Liver (tissue), 9 donors: Measurements from ENCODE around the gene FAM169A. TPM values are rescaled to one million over a fixed set of nuclear protein-coding genes. Genes with fewer than 3 reads are reported as not detected.
"Not testable (repeated sequence)": the region's sequence is repeated elsewhere in the genome, so short reads cannot be mapped to it uniquely, and the experiment has no call there.

Experiments
- DNase-seq: peaks from one replicate; pipeline ENCODE4 v3.0.0-alpha.2; 2017; ENCODE audit warnings: low spot score
- H3K27ac ChIP-seq, 2 donors: one replicate each; pipeline ENCODE4 v1.7.0; 2013; ENCODE audit warnings: inconsistent platforms in 2 of 2, low read length in 2 of 2, control low read depth in 1 of 2, low read depth in 1 of 2, mild to moderate bottlenecking in 1 of 2
- H3K27me3 ChIP-seq, 4 donors: one replicate each; pipeline versions ENCODE4 v1.6.1 to v1.7.0; 2013; ENCODE audit warnings: low read length in 3 of 4, inconsistent platforms in 1 of 4, mild to moderate bottlenecking in 1 of 4, moderate library complexity in 1 of 4; ENCODE audit not compliant: control insufficient read depth in 4 of 4, insufficient read depth in 4 of 4
- H3K36me3 ChIP-seq, 4 donors: one replicate each; pipeline versions ENCODE4 v1.6.1 to v1.7.0; 2013; ENCODE audit warnings: low read length in 3 of 4, mild to moderate bottlenecking in 3 of 4, low read depth in 1 of 4, moderate library complexity in 1 of 4; ENCODE audit not compliant: control insufficient read depth in 4 of 4, insufficient read depth in 3 of 4
- H3K4me1 ChIP-seq, 4 donors: one replicate each; pipeline versions ENCODE4 v1.6.1 to v1.7.0; 2013; ENCODE audit warnings: low read length in 3 of 4, mild to moderate bottlenecking in 3 of 4, moderate library complexity in 1 of 4; ENCODE audit not compliant: control insufficient read depth in 4 of 4, insufficient read depth in 4 of 4
- H3K4me3 ChIP-seq, 3 donors: one replicate each; pipeline versions ENCODE4 v1.6.1 to v1.7.0; 2013; ENCODE audit warnings: low read length in 3 of 3, control low read depth in 1 of 3, low read depth in 1 of 3, mild to moderate bottlenecking in 1 of 3
- H3K9ac ChIP-seq, 2 donors: one replicate each; pipeline ENCODE4 v1.7.0; 2013; ENCODE audit warnings: low read length in 2 of 2, mild to moderate bottlenecking in 2 of 2, moderate library complexity in 2 of 2, control low read depth in 1 of 2, low read depth in 1 of 2
- H3K9me3 ChIP-seq, 4 donors: one replicate each; pipeline versions ENCODE4 v1.6.1 to v1.7.0; 2013; ENCODE audit warnings: low read length in 3 of 4; ENCODE audit not compliant: control insufficient read depth in 4 of 4
- EGR1 ChIP-seq, 2 donors: IDR thresholded peaks; 2 replicates each; pipeline ENCODE4 v1.6.1; 2016 to 2018; ENCODE audit warnings: antibody characterized with exemption in 2 of 2, low read depth in 2 of 2
- FOXA1 ChIP-seq: IDR thresholded peaks from 2 replicates; pipeline ENCODE4 v1.6.1; 2016; ENCODE audit warnings: antibody characterized with exemption
- FOXA2 ChIP-seq: IDR thresholded peaks from 2 replicates; pipeline ENCODE4 v1.6.1; 2016; ENCODE audit warnings: antibody characterized with exemption
- GABPA ChIP-seq, 2 donors: IDR thresholded peaks in 1 of 2; conservative IDR thresholded peaks in 1 of 2; 2 replicates each; pipeline ENCODE4 v1.6.1; 2016; ENCODE audit warnings: antibody characterized with exemption in 2 of 2, mild to moderate bottlenecking in 1 of 2, moderate library complexity in 1 of 2
- HNF4A ChIP-seq, 2 donors: conservative IDR thresholded peaks; 2 replicates each; pipeline ENCODE4 v1.6.1; 2016; ENCODE audit warnings: antibody characterized with exemption in 2 of 2, mild to moderate bottlenecking in 2 of 2
- HNF4G ChIP-seq: IDR thresholded peaks from 2 replicates; pipeline ENCODE4 v1.6.1; 2016; ENCODE audit warnings: antibody characterized with exemption
- JUND ChIP-seq, 2 donors: IDR thresholded peaks; 2 replicates each; pipeline ENCODE4 v1.6.1; 2016; ENCODE audit warnings: antibody characterized with exemption in 2 of 2
- MAX ChIP-seq: IDR thresholded peaks from 2 replicates; pipeline ENCODE4 v1.6.1; 2016; ENCODE audit warnings: antibody characterized with exemption
- NR2F2 ChIP-seq: IDR thresholded peaks from 2 replicates; pipeline ENCODE4 v1.6.1; 2016; ENCODE audit warnings: antibody characterized with exemption
- RAD21 ChIP-seq, 2 donors: IDR thresholded peaks; 2 replicates each; pipeline ENCODE4 v1.6.1; 2016; ENCODE audit warnings: antibody characterized with exemption in 2 of 2, mild to moderate bottlenecking in 2 of 2
- RXRA ChIP-seq, 2 donors: IDR thresholded peaks; 2 replicates each; pipeline ENCODE4 v1.6.1; 2017 to 2018; ENCODE audit warnings: antibody characterized with exemption in 2 of 2, mild to moderate bottlenecking in 1 of 2
- SP1 ChIP-seq: IDR thresholded peaks from 2 replicates; pipeline ENCODE4 v1.6.1; 2018; ENCODE audit warnings: antibody characterized with exemption, mild to moderate bottlenecking
- TAF1 ChIP-seq: conservative IDR thresholded peaks from 2 replicates; pipeline ENCODE4 v1.6.1; 2016; ENCODE audit warnings: antibody characterized with exemption, mild to moderate bottlenecking
- YY1 ChIP-seq: IDR thresholded peaks from 2 replicates; pipeline ENCODE4 v1.6.1; 2016; ENCODE audit warnings: antibody characterized with exemption, mild to moderate bottlenecking
- ZBTB33 ChIP-seq: IDR thresholded peaks from 2 replicates; pipeline ENCODE4 v1.6.1; 2016; ENCODE audit warnings: antibody characterized with exemption
- WGBS: extraction: QIAGEN DNeasy Blood & Tissue Kit; methylation state at CpG from one replicate; pipeline ENCODE4 v1.1.7; 2013; 5-methylcytosine and 5-hydroxymethylcytosine counted together
- polyA plus RNA-seq, 2 donors: library from polyadenylated mRNA; stranded (reverse) in 1 of 2; unstranded in 1 of 2; fragments of 200-250 nt in 1 of 2; fragments of >200 nt in 1 of 2; fragmentation: Nextera tagmentation in 1 of 2; extraction: Ambion mirVana in 1 of 2; gene quantifications; one replicate each; pipeline versions ENCODE4 v1.2.1 to v1.2.3, GENCODE V29; 2013 to 2015
- total RNA-seq, 2 donors: library from RNA; depleted of rRNA; stranded (reverse); fragments of >200 nt; gene quantifications; one replicate each; pipeline ENCODE4 v1.2.3, GENCODE V29; 2014
- TF ChIP-seq, protein P1 (sequence below): IDR thresholded peaks from 2 replicates; pipeline ENCODE4 v1.6.1; 2016; ENCODE audit warnings: antibody characterized with exemption, mild to moderate bottlenecking
- TF ChIP-seq, protein P2 (sequence below): IDR thresholded peaks from 2 replicates; pipeline ENCODE4 v1.6.1; 2016; ENCODE audit warnings: antibody characterized with exemption
- donor health status: healthy.
- donor health status: healthy.
- donor health status: healthy.
- donor health status: healthy.
- donor health status: healthy.

FAM169A gene
- total and polyA plus RNA-seq, 4 donors, result 0.58 to 5.0 (median 0.92) TPM

DNA sequence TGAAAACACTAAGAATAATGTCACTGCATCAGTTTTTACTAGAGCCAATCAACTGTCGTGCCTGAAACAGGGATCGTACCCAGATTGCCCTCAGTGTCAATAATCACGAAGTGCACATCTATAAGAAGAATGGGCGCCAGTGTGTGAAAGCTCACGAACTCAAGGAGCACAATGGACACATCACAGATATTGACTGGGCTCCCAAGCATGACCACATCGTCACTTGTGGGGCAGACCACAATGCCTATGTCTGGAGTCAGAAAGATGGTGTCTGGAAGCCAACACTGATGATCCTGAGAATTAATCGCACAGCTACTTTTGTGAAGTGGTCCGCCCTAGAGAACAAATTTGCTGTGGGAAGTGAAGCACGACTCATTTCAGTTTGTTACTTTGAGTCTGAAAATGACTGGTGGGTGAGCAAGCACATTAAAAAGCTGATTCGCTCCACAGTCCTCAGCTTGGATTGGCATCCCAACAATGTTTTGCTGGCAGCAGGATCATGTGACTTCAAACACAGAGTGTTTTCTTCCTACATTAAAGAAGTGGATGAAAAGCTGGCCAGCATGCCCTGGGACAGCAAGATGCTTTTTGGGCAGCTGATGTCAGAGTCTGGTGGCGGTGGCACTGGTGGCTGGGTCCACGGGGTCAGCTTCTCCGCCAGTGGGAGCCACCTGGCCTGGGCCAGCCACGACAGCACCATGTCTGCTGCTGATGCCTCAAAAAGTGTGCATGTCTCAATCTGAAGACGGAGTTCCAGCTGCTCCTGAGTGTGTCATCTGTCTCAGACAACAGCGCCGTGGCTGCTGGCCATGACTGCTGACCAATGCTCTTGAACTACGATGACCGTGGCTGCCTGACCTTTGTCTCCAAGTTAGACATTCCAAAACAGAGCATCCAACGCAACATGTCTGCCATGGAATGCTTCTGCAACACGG is 66.9 kb downstream of the FAM169A start:
- Histone ChIP-seq H3K4me1 (no peaks in the 10 kb centered on the region), H3K9ac (no peak overlapping the region), H3K4me3 (no peak overlapping the region), H3K27me3 (no peaks in the 10 kb centered on the region), H3K9me3 (no peaks in the 10 kb centered on the region), H3K36me3 (no peaks in the 10 kb centered on the region), H3K27ac (no peak overlapping the region)
- DNase-seq, result no peak
- 92% methylated on average over 21 of the region's 21 CpGs for WGBS
- no peak for TF ChIP-seq RXRA (IDR thresholded peaks at IDR 0.05)
- TF ChIP-seq, protein P1, sequence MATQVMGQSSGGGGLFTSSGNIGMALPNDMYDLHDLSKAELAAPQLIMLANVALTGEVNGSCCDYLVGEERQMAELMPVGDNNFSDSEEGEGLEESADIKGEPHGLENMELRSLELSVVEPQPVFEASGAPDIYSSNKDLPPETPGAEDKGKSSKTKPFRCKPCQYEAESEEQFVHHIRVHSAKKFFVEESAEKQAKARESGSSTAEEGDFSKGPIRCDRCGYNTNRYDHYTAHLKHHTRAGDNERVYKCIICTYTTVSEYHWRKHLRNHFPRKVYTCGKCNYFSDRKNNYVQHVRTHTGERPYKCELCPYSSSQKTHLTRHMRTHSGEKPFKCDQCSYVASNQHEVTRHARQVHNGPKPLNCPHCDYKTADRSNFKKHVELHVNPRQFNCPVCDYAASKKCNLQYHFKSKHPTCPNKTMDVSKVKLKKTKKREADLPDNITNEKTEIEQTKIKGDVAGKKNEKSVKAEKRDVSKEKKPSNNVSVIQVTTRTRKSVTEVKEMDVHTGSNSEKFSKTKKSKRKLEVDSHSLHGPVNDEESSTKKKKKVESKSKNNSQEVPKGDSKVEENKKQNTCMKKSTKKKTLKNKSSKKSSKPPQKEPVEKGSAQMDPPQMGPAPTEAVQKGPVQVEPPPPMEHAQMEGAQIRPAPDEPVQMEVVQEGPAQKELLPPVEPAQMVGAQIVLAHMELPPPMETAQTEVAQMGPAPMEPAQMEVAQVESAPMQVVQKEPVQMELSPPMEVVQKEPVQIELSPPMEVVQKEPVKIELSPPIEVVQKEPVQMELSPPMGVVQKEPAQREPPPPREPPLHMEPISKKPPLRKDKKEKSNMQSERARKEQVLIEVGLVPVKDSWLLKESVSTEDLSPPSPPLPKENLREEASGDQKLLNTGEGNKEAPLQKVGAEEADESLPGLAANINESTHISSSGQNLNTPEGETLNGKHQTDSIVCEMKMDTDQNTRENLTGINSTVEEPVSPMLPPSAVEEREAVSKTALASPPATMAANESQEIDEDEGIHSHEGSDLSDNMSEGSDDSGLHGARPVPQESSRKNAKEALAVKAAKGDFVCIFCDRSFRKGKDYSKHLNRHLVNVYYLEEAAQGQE, result no peak
- TF ChIP-seq NR2F2, result no peak
- no peak for TF ChIP-seq YY1
- TF ChIP-seq EGR1 (IDR thresholded peaks at IDR 0.05; ENCODE audit: low read depth in 2 of 2), result no peak
- TF ChIP-seq TAF1, result no peak
- TF ChIP-seq MAX, result no peak
- TF ChIP-seq SP1, result no peak
- no peak for TF ChIP-seq FOXA1
- TF ChIP-seq ZBTB33, result no peak
- no peak for TF ChIP-seq HNF4G
- TF ChIP-seq, protein P2, sequence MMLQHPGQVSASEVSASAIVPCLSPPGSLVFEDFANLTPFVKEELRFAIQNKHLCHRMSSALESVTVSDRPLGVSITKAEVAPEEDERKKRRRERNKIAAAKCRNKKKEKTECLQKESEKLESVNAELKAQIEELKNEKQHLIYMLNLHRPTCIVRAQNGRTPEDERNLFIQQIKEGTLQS, result no peak
- no peak for TF ChIP-seq HNF4A (conservative IDR thresholded peaks at IDR 0.05)
- no peak for TF ChIP-seq FOXA2
- TF ChIP-seq RAD21 (IDR thresholded peaks at IDR 0.05), result no peak
- no peak for TF ChIP-seq GABPA (IDR thresholded peaks at IDR 0.05 in 1 of 2, conservative IDR thresholded peaks at IDR 0.05 in 1 of 2)
- no peak for TF ChIP-seq JUND (IDR thresholded peaks at IDR 0.05)

- H3K9ac ChIP-seq, H3K27ac ChIP-seq, H3K27me3 ChIP-seq, H3K4me3 ChIP-seq, H3K9me3 ChIP-seq, H3K36me3 ChIP-seq, DNase-seq, H3K4me1 ChIP-seq: not testable (repeated sequence)
- WGBS, result 97% methylated on average over 3 of the region's 3 CpGs
Observed at GRCh38 chr5:74791669-74792068, 74.5 kb downstream of the FAM169A start.
